GM21515 (cell line): ENCODE measurements around the gene SMIM10L2A.
"Not testable (repeated sequence)": the region's sequence is repeated elsewhere in the genome, so short reads cannot be mapped to it uniquely, and the experiment has no call there.

ENCODE experiments used
- ATAC-seq: cut with Tn5 transposase; IDR thresholded peaks from one replicate; pipeline ENCODE4 v1.9.1; 2021; ENCODE audit not compliant: unreplicated experiment

Gene SMIM10L2A

DNA sequence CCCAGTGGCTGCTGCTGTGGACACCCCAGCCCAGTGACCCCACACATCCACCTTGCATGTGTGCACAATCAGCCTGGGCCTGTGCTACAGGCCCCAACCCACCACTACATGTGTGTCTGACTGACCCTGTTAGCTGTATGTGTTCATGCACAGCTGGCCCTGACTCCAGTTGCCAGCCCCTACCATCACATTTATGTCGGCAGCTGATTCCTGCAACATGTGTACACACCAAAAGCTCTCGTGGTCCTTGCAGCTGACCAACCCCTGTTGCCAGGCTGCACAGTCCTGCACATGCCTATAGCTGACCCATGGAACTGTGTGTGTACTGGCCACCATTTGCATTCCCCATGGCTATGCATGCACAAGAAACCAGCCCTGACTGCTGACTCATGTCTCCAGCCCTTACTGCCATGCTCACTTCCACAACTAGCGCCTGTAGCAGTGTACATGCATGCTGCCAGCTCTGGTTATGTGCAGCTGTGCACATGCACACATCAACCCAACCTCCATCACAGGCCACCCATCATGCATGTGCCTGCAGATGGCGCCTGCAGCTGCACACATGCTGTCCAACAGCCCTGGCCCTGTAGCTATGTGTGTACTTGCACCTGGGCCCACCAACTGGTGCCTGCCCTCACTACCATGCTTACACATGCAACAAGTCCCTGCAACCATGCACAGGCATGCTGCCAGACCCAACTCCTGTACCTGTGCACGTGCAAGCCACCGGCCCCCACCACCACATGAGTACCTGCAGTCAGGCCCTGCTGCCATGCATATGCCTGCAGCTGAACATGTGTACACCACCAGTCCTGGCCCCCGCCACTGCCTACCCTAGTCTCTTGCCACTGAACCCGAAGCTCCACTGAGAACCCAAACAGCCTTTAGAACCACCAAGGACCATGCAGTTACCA is 28.1 kb downstream of the SMIM10L2A start:
- ATAC-seq: no peak

DNA sequence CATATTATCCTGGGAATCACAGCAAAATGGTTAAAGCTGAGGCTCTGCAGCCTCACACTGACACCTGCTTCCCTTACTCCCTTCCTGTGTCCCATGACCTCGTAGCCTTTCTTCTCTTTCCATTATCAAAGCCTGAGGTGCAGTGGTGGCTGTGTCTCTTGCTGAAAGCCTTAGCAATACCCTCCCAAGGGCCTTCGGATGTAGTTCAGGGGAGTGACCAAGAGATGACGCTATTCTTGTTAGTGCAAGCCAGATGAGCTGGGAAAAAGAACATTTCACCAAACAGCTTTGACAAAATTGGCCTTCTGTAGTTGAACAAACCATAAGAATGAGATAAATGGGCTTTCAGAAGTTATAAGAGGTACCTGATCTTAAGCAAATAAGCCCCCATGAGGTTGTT is 31.6 kb downstream of the SMIM10L2A start:
- ATAC-seq: no peak

DNA sequence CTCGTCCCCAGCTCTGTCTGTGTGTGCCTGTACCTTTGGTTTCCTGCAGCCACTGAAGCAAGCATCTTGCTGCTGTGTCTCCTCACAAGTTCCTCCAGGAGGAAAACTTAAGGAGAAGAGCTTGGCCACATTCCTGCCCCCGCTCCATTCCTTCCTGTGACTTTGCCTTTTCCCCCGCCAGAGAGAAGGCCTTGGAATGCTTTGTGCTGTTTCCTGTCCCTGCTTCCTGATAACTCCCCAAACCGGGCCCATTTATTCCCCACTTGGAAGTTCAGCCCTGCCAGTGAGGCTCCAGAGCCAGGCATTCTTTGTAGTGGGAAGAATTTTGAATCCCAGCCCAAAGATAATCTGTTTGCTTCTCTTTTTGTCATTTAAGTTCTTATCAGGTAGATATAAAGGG is 33.1 kb downstream of the SMIM10L2A start:
- ATAC-seq: no peak

DNA sequence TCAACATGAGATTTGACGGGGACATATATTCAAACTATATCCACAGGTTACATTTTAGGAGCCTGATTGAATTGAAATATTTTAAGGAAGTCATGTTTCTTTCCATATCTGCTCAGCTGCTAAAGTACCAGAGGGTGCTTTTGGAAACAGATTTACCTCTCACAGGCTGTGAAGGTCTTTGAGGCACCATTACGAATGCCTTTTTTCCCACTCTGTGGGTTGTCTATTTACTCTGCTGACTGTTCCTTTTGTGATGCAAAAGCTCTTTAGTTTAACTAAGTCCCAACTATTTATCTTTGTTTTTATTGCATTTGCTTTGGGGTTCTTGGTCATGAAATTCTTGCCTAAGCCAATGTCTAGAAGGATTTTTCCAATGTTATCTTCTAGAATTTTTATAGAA is 40.0 kb downstream of the SMIM10L2A start:
- ATAC-seq: not testable (repeated sequence)

DNA sequence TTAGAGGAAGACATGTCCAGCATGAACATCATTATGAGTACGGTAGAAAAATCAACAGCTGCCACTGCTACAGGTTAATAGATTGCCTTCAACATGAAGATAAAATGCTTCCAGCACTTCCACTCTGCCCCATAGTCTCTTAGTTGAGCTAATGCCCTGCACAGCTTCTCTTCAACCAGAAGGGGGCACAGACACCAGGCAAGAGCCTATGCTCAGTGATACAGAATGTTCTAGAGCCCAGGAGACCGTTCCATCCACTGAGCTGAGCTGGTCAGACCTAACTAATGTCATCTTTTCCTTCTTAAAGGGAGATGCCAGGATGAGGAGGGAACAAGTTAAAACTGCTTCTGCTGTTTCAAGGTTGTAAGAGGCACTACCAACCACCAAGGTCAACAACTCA is 42.2 kb downstream of the SMIM10L2A start:
- no peak for ATAC-seq

DNA sequence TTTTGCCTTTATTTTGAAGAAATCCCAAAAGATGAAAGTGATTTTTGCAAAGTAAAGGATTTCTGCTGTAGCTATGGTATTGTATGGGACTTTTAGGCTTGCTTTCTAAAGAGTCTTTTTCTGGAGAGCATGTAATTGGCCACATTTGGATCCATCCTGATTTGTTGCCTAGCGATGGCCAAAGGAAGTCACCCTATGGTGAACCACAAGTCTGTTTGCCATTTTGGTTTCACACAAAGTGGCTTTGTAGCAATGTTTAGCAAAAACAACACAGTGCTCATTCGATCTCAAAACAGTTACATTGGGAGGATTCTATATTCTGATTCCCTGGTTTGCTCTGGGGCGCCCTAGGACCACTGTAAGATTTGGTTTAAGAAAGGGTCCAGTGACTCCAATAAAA is 54.6 kb downstream of the SMIM10L2A start:
- ATAC-seq: no peak

DNA sequence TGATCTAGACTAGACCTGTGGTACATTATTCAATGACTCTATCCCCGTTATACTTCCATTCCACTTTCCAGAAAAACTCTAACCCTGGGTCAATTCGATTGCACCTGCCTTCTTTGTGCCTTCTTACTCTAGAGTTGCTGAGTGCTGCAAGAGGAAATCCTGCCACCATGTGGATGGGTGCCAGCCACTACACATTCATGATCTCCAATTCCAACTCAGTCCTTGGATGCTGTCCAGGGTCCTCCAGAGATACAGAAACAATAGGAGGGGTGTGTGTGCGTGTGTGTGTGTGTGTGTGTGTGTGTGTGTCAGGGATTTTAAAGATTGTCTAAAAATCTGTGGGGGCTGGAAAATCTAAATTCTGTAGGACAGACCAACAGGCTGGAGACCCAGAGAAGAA is 55.8 kb downstream of the SMIM10L2A start:
- no peak for ATAC-seq
